Measurements from ENCODE around the gene VGLL1.

- TF ChIP-seq CTCF (IDR thresholded peaks at IDR 0.05) (no peak), POLR2AphosphoS5 (IDR thresholded peaks at IDR 0.05; ENCODE audit: low read depth, low read length) (no peak)
These were observed 53.9 kb downstream of the VGLL1 start for GRCh38 chrX:136585960-136586359.
